Measurements from ENCODE around the gene GRAMD2A.
"Not testable (repeated sequence)": the region's sequence is repeated elsewhere in the genome, so short reads cannot be mapped to it uniquely, and the experiment has no call there.

GRAMD2A gene

DNA sequence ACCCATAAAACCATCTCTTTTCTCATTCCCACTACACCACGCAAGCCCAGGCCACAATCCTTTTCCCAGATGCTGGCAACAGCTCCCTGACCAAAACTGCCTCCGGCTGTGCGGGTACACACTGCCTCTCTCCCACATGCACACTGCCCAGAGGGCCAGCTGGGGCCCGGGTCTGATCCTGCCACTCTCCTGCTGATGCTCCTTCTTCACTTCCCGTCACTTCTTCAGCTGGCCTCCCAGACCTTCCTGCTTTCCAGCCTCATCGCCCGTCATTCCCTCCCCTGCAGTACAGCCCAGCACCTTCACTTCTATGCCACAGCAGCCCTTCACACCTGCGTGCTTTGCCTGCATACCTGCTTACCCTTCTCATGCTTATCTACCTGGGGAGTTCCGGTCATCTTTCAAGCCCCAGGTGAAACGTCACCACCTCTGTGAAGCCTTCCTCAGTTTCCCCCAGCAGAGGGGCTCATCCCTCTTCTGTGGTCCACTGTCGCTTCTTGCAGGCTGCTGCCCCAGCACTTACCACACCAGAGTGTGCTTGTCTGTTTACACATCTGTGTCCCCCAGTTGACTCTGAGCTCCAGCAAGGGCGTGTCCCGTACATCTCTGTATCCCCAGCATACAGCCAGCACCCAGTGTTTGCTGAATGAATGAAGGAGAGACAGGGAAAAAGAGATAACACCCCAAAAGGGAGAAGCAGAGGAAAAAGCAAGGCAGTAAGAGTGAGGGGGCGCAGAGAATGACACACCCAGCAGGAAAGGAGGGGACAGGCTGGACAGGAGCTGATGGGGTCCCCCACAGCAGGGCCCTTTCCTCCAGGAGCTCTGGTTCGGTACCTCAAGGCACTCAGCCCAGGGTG lies 22.2 kb downstream of the GRAMD2A start:
- TF ChIP-seq, protein P1, sequence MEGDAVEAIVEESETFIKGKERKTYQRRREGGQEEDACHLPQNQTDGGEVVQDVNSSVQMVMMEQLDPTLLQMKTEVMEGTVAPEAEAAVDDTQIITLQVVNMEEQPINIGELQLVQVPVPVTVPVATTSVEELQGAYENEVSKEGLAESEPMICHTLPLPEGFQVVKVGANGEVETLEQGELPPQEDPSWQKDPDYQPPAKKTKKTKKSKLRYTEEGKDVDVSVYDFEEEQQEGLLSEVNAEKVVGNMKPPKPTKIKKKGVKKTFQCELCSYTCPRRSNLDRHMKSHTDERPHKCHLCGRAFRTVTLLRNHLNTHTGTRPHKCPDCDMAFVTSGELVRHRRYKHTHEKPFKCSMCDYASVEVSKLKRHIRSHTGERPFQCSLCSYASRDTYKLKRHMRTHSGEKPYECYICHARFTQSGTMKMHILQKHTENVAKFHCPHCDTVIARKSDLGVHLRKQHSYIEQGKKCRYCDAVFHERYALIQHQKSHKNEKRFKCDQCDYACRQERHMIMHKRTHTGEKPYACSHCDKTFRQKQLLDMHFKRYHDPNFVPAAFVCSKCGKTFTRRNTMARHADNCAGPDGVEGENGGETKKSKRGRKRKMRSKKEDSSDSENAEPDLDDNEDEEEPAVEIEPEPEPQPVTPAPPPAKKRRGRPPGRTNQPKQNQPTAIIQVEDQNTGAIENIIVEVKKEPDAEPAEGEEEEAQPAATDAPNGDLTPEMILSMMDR (IDR thresholded peaks at IDR 0.05; ENCODE audit: control insufficient read depth, insufficient read depth, low read depth, low read length, missing control alignments) = no peak
- DNase-seq (ENCODE audit: low read depth) = no peak

DNA sequence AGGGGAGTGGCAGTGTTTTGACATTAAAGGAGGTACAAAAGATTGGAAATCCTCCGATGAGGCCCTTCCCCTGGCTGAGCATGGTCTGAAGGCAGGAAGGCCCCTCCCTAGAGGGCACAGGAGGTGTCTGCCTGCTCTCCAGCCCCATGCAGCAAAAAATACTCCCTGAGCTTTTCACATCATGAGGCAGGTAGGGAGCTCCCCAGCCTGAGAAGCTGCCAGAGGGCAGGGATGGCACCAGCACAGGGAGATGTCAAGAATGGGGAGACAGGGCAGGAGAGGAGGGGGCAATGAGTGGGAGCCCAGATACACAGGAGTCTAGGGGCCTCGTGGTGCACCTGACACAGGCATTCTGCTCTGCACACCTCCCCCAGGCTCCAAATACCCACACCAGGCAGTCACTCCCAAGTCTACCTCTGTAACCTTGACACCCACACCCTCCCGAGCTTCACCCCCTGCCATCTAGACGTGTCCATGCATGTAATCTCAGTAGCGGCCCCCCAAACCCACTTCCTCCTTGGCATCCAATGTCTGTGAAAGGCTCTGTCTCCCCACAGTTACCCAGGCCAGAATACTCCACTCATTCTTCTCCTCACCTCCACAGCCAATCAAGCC lies 22.9 kb downstream of the GRAMD2A start:
- TF ChIP-seq, protein P1 (IDR thresholded peaks at IDR 0.05; ENCODE audit: control insufficient read depth, insufficient read depth, low read depth, low read length, missing control alignments) = no peak
- H3K4me3 ChIP-seq (ENCODE audit: control insufficient read depth, low read depth, low read length) = no peak overlapping the region
- no peak for DNase-seq (ENCODE audit: low read depth)

More for the DNA sequence above, 22.2 kb downstream of the GRAMD2A start:
- no peak overlapping the region for H3K4me3 ChIP-seq (ENCODE audit: control insufficient read depth, low read depth, low read length)

DNA sequence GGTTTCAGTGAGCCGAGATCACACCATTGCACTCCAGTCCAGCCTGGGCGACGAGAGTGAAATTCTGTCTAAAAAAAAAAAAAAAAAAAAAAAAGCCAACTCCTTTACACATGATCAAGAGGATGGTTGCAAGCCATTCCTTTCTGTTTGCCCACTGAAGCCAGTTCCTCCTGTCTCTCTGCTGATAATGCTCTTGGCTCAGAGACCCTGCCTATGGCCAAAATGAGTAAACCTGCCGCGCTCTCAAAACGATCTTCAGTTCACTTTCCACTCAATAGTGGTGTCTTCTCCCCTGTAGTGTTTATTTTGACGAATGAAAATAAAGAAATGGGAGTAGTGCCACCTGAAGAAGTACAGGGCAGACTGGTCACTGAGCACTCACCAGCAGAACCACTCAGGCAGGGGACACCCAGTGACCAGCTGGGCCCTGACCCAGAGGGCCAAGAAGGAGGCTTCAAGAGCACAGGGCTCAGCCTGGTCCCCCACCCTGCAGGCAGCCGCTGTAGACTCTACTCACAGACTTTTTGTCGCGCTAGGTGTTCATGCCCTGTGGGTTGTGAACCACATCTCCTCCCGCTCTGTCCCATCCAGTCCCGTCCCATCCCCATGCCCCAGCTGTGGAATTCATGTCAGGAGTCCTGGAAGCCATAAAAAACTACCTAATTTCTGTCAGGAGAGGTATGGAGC lies 23.6 kb downstream of the GRAMD2A start:
- TF ChIP-seq, protein P1 (IDR thresholded peaks at IDR 0.05; ENCODE audit: control insufficient read depth, insufficient read depth, low read depth, low read length, missing control alignments) = no peak

DNA sequence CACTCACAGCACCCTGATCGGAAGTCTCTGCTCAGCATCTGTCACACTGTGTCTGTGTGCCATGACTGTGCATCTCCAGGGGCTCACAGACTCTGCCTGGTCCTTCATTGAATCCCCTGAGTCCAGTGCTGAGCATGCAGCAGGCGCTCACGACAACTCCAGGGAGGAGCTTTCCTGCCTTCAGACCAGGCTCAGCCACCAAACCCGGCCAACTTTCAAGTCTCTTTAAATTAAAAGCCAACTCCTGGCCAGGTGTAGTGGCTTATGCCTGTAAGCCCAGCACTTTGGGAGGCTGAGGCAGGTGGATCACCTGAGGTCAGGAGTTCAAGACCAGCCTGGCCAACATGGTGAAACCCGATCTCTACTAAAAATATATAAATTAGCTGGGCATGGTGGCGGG lies 24.2 kb downstream of the GRAMD2A start:
- no peak overlapping the region for H3K4me3 ChIP-seq (ENCODE audit: control insufficient read depth, low read depth, low read length)
- DNase-seq (ENCODE audit: low read depth) = no peak
- TF ChIP-seq, protein P1 (IDR thresholded peaks at IDR 0.05; ENCODE audit: control insufficient read depth, insufficient read depth, low read depth, low read length, missing control alignments) = no peak

More for the DNA sequence above, 23.6 kb downstream of the GRAMD2A start:
- H3K4me3 ChIP-seq (ENCODE audit: control insufficient read depth, low read depth, low read length) = no peak overlapping the region
- no peak for DNase-seq (ENCODE audit: low read depth)

DNA sequence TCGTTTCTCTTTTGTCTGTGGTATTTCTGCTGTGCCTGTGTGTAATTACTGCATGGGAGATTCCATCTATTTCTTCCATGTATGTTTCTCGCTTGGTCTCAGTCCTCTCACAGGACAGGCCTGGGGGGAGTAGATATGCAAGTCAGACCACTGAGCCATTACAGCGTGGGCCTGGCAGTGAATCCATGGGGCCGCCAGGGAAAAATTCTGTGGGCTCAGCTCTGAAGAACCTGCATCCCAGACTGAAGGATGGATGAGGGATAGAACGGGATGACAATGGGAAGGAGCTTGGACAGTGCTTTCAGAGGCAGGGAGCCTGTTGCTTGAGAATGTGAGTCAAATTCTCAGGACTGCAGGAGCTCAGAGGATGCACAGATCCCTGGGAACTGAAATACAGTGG lies 24.8 kb downstream of the GRAMD2A start:
- DNase-seq (ENCODE audit: low read depth) = no peak
- no peak overlapping the region for H3K4me3 ChIP-seq (ENCODE audit: control insufficient read depth, low read depth, low read length)
- TF ChIP-seq, protein P1 (IDR thresholded peaks at IDR 0.05; ENCODE audit: control insufficient read depth, insufficient read depth, low read depth, low read length, missing control alignments) = no peak

DNA sequence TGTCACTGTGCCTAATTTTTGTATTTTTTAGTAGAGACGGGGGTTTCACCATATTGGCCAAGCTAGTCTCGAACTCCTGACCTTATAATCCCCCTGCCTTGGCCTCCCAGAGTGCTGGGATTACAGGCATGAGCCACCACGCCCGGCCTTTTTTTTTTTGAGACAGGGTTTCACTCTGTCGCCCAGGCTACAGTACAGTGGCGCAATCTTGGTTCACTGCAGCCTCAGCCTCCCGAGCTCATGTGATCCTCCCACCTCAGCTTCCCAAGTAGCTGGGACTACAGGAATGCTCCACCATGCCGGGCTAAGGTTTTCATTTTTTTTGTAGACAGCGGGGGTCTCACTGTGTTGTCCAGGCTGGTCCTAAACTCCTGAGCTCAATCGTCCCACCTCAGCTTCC lies 25.6 kb downstream of the GRAMD2A start:
- not testable (repeated sequence) for DNase-seq (ENCODE audit: low read depth); H3K4me3 ChIP-seq (ENCODE audit: control insufficient read depth, low read depth, low read length)

DNA sequence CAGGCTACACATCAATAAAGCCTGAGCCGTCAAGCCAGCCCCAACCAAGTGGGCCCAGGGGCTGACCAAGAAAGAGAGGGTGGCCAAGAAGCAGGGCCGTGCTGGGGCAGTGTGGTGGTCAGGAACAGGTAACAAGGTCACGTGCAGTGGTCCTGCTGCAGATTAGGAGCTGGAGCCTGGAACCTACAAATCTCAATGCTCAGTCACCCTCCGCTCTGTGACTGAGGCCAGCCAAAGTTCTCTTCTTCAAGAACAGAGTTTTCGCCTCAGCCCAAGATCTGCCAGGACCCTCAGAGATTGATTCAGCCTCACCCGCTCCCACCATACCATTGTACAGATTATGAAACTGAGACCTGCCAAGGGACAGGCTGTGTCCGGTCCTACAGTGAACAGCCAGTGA lies 26.9 kb downstream of the GRAMD2A start:
- TF ChIP-seq, protein P1 (IDR thresholded peaks at IDR 0.05; ENCODE audit: control insufficient read depth, insufficient read depth, low read depth, low read length, missing control alignments) = no peak
- H3K4me3 ChIP-seq (ENCODE audit: control insufficient read depth, low read depth, low read length) = no peak overlapping the region
- DNase-seq (ENCODE audit: low read depth) = no peak

All from AG09309 (cell line).